Nephron (organoid): ENCODE results near the gene ST8SIA5.

Experiments used
- H3K27ac Mint-ChIP-seq, 3 experiments: 2 replicates each; pipeline ENCODE4 v1.8.0; 2020; ENCODE audit warnings: mixed read lengths in 3 of 3, mild to moderate bottlenecking in 2 of 3, moderate library complexity in 1 of 3
- H3K27me3 Mint-ChIP-seq: 2 replicates; pipeline ENCODE4 v1.8.0; 2021; ENCODE audit warnings: low read depth, mild to moderate bottlenecking, moderate library complexity, mixed read lengths
- H3K36me3 Mint-ChIP-seq: 2 replicates; pipeline ENCODE4 v1.8.0; 2020; ENCODE audit warnings: low read depth, mixed read lengths
- H3K4me1 Mint-ChIP-seq: 2 replicates; pipeline ENCODE4 v1.8.0; 2020; ENCODE audit warnings: mixed read lengths
- H3K4me3 Mint-ChIP-seq, 3 experiments: 2 replicates each; pipeline ENCODE4 v1.8.0; 2020; ENCODE audit warnings: mild to moderate bottlenecking in 3 of 3, mixed read lengths in 3 of 3, moderate library complexity in 2 of 3
- H3K9me3 Mint-ChIP-seq: 2 replicates; pipeline ENCODE4 v1.8.0; 2020; ENCODE audit warnings: mixed read lengths
- CTCF ChIP-seq, 3 experiments: fragments of 200-600 bp; sonication (generic); IDR thresholded peaks; one replicate each; pipeline ENCODE4 v1.5.0; 2021; ENCODE audit warnings: antibody characterized with exemption in 3 of 3; ENCODE audit not compliant: unreplicated experiment in 3 of 3

The ST8SIA5 gene

GRCh38 chr18:46627136-46627535 lies 129.7 kb downstream of the ST8SIA5 start:
- Mint-ChIP-seq H3K27ac (no peak overlapping the region), H3K4me1 (no peaks in the 10 kb centered on the region), H3K36me3 (no peaks in the 10 kb centered on the region), H3K9me3 (no peaks in the 10 kb centered on the region), H3K27me3 (peaks cover 63% of the 10 kb centered on the region), H3K4me3 (no peak overlapping the region)
- no peak for TF ChIP-seq CTCF (IDR thresholded peaks at IDR 0.05; ENCODE audit: unreplicated experiment in 3 of 3)

- Mint-ChIP-seq H3K9me3 (no peaks in the 10 kb centered on the region), H3K27me3 (peaks cover 65% of the 10 kb centered on the region), H3K4me3 (no peak overlapping the region), H3K36me3 (no peaks in the 10 kb centered on the region), H3K4me1 (no peaks in the 10 kb centered on the region), H3K27ac (no peak overlapping the region)
- no peak for TF ChIP-seq CTCF (IDR thresholded peaks at IDR 0.05; ENCODE audit: unreplicated experiment in 3 of 3)
Measured at GRCh38 chr18:46625069-46625468, 131.8 kb downstream of the ST8SIA5 start.

GRCh38 chr18:46624127-46624526 lies 132.7 kb downstream of the ST8SIA5 start:
- H3K27me3 Mint-ChIP-seq: peaks cover 61% of the 10 kb centered on the region
- no peaks in the 10 kb centered on the region for H3K9me3 Mint-ChIP-seq
- TF ChIP-seq CTCF (IDR thresholded peaks at IDR 0.05; ENCODE audit: unreplicated experiment in 3 of 3): no peak
- H3K36me3 Mint-ChIP-seq: no peaks in the 10 kb centered on the region
- no peaks in the 10 kb centered on the region for H3K4me1 Mint-ChIP-seq
- H3K4me3 Mint-ChIP-seq: no peak overlapping the region
- H3K27ac Mint-ChIP-seq: no peak overlapping the region

GRCh38 chr18:46623541-46623940 lies 133.3 kb downstream of the ST8SIA5 start:
- Mint-ChIP-seq H3K27me3 (peaks cover 57% of the 10 kb centered on the region), H3K9me3 (no peaks in the 10 kb centered on the region), H3K27ac (no peak overlapping the region), H3K36me3 (no peaks in the 10 kb centered on the region), H3K4me3 (no peak overlapping the region), H3K4me1 (no peaks in the 10 kb centered on the region)
- TF ChIP-seq CTCF (IDR thresholded peaks at IDR 0.05; ENCODE audit: unreplicated experiment in 3 of 3): no peak

- Mint-ChIP-seq H3K36me3 (no peaks in the 10 kb centered on the region), H3K27me3 (peaks cover 51% of the 10 kb centered on the region), H3K9me3 (no peaks in the 10 kb centered on the region), H3K27ac (no peak overlapping the region), H3K4me1 (no peaks in the 10 kb centered on the region), H3K4me3 (no peak overlapping the region)
- peak; percentile 20 to 40 (median 30) for TF ChIP-seq CTCF (IDR thresholded peaks at IDR 0.05; ENCODE audit: unreplicated experiment in 3 of 3)
Measured at GRCh38 chr18:46622999-46623398, 133.9 kb downstream of the ST8SIA5 start.

GRCh38 chr18:46622451-46622850 lies 134.4 kb downstream of the ST8SIA5 start:
- Mint-ChIP-seq H3K36me3 (no peaks in the 10 kb centered on the region), H3K4me3 (no peak overlapping the region), H3K27me3 (peaks cover 46% of the 10 kb centered on the region), H3K4me1 (no peaks in the 10 kb centered on the region), H3K27ac (no peak overlapping the region), H3K9me3 (no peaks in the 10 kb centered on the region)
- TF ChIP-seq CTCF (IDR thresholded peaks at IDR 0.05; ENCODE audit: unreplicated experiment in 3 of 3): no peak
